Esophagus (tissue), 2 donors: ENCODE measurements around the gene KCTD5. TPM values are rescaled to one million over a fixed set of nuclear protein-coding genes. Genes with fewer than 3 reads are reported as not detected.
"Not testable (repeated sequence)": the region's sequence is repeated elsewhere in the genome, so short reads cannot be mapped to it uniquely, and the experiment has no call there.

Experiments used
- H3K27ac ChIP-seq, 2 donors: one replicate each; pipeline ENCODE4 v1.5.1; 2013; ENCODE audit warnings: low read depth in 2 of 2, mild to moderate bottlenecking in 2 of 2, inconsistent platforms in 1 of 2, low read length in 1 of 2, moderate library complexity in 1 of 2
- H3K27me3 ChIP-seq, 2 donors: one replicate each; pipeline ENCODE4 v1.6.1; 2013; ENCODE audit warnings: low read length in 2 of 2, control low read depth in 1 of 2, mild to moderate bottlenecking in 1 of 2; ENCODE audit not compliant: insufficient read depth in 2 of 2, control insufficient read depth in 1 of 2
- H3K36me3 ChIP-seq, 2 donors: one replicate each; pipeline ENCODE4 v1.6.1; 2013; ENCODE audit warnings: low read length in 1 of 2; ENCODE audit not compliant: control insufficient read depth in 2 of 2, insufficient read depth in 2 of 2
- H3K4me1 ChIP-seq, 2 donors: one replicate each; pipeline ENCODE4 v1.6.1; 2013; ENCODE audit warnings: low read length in 1 of 2; ENCODE audit not compliant: control insufficient read depth in 2 of 2, insufficient read depth in 2 of 2
- H3K4me3 ChIP-seq, 2 donors: one replicate each; pipeline ENCODE4 v1.5.1; 2013; ENCODE audit warnings: low read length in 2 of 2, mild to moderate bottlenecking in 2 of 2, low read depth in 1 of 2, moderate library complexity in 1 of 2
- H3K9me3 ChIP-seq, 2 donors: one replicate each; pipeline ENCODE4 v1.6.1; 2013; ENCODE audit warnings: mild to moderate bottlenecking in 2 of 2, low read depth in 1 of 2, low read length in 1 of 2, moderate library complexity in 1 of 2; ENCODE audit not compliant: control insufficient read depth in 2 of 2, insufficient read depth in 1 of 2
- WGBS, 2 donors: extraction: QIAGEN DNeasy Blood & Tissue Kit; methylation state at CpG; one replicate each; pipeline ENCODE4 v1.1.7; 2013; 5-methylcytosine and 5-hydroxymethylcytosine counted together
- polyA plus RNA-seq, 2 donors: library from polyadenylated mRNA; stranded (reverse); fragments of 200-250 nt; gene quantifications; one replicate each; pipeline ENCODE4 v1.2.3, GENCODE V29; 2013
- donor health status: healthy with polysubstance abuse.
- donor health status: Bipolar disorder and iron deficiency.

KCTD5 gene
- polyA plus RNA-seq, 2 donors, result 23.1 to 25.4 TPM

DNA sequence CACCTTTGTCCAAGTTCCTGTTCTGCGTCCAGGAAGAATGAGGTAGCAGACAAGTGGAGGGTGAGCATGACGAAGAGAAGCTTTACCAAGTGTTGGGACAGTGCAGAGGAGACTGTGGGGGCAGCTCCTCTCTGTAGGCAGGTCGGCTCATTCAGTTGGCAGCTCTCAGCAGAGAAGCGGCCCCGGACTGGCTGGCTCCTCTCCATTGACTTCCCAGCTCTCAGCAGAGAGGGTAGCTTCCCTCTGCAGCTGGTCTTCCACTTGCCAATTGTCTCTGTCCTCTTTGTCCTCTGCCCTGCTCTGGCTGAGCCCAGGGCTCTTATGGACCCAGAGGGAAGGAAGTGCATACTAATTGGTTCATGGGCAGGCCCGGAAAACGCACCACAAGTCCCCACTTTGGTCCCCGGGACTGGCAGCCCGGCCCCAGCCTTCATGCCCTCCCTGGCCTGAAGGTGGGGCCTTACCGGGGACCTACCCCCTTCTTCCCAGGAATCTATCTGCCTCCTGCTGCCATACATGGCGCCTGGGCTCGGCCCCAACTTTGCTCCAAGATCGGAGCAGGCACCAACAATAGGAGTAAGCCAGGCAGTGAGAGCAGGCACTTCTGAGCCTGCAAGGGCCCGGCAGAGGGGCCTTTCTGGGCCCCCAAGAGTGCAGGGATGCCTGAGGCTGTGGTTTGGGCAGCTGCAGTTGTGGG lies 10.1 kb downstream of the KCTD5 start:
- H3K27ac ChIP-seq, result no peak overlapping the region
- WGBS, 2 donors, result 71 to 78% methylated on average over 14 of the region's 14 CpGs
- H3K36me3 ChIP-seq, result peaks cover 0 to 33% of the 10 kb centered on the region in 2 donors
- no peak overlapping the region for H3K4me3 ChIP-seq
- H3K27me3 ChIP-seq, result no peaks in the 10 kb centered on the region
- no peaks in the 10 kb centered on the region for H3K9me3 ChIP-seq
- peaks cover 3 to 7% of the 10 kb centered on the region in 2 donors for H3K4me1 ChIP-seq

GRCh38 chr16:2692948-2693651 lies 10.8 kb downstream of the KCTD5 start:
- Histone ChIP-seq H3K36me3 (peaks cover 3 to 34% of the 10 kb centered on the region in 2 donors), H3K27me3 (no peaks in the 10 kb centered on the region), H3K4me1 (peaks cover 3 to 5% of the 10 kb centered on the region in 2 donors), H3K9me3 (no peaks in the 10 kb centered on the region), H3K4me3 (no peak overlapping the region), H3K27ac (no peak overlapping the region)
- WGBS, 2 donors, result 77 to 87% methylated on average over 24 of the region's 24 CpGs

DNA sequence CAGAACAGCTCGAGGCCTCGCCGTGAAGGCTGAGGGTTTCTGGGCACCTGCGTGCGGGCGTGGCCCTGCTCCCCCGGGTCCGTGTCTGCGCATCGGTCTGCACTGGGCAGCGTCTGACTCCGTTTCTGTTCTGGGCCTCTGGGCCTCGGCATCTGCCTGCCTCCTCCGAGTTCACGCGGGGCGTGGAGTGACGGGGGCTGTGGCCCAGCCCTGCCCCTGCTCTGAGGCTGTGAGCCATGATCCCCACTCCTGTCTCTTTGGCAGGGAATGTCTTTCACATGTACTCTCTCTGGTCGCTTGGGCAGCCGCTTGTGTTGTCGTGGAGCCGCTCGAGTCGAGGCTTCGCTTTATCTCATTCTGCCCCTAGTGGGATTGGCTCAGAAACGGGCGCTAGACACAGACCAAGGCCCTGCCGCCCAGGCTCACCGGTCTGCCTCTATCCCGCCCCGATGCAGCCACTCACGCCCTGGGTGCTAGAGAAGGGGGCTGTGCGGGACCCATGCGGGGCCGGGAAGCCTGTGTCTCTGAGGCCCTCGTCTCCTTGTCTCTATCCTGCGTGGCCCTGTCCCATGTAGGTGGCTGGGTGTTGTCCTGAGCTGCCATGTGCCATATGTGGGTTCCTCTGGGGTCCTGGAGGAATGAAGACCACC lies 14.4 kb downstream of the KCTD5 start:
- H3K36me3 ChIP-seq, result peaks cover 5 to 48% of the 10 kb centered on the region in 2 donors
- not testable (repeated sequence) for H3K27me3 ChIP-seq, H3K27ac ChIP-seq, H3K4me3 ChIP-seq, H3K9me3 ChIP-seq, H3K4me1 ChIP-seq
- WGBS, 2 donors, result 94% methylated on average over 28 to 34 of the region's 37 CpGs

DNA sequence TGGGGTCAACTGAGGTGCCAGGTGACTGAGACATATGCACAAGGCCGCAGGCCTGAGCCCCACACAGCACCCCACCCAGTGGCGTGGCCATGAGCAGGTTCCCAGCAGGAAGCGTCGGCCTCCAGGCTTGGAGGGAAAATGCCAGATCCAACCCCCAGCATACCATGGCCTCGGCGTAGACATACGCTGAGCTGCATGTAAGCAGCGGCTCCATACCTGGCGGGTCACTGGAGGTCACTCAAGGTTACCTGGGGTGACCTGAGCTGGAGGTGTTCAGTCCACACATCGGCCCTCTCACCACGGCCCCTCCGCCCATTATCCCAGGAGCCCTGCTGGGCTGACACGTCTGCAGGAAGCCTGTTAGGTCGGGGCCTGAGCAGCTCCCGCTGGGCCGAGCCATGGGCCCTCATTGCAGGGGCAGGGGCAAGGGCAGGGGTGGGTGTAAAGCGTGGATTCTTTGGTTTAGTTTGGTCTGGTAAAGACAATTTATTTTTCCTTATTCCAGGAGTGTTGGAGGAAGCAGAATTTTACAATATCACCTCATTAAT lies 15.2 kb downstream of the KCTD5 start:
- H3K27ac ChIP-seq, result no peak overlapping the region
- H3K4me1 ChIP-seq, result peaks cover 0 to 3% of the 10 kb centered on the region in 2 donors
- H3K27me3 ChIP-seq, result no peaks in the 10 kb centered on the region
- H3K36me3 ChIP-seq, result peaks cover 5 to 48% of the 10 kb centered on the region in 2 donors
- no peaks in the 10 kb centered on the region for H3K9me3 ChIP-seq
- WGBS, 2 donors, result 92 to 94% methylated on average over 17 of the region's 17 CpGs
- no peak overlapping the region for H3K4me3 ChIP-seq

DNA sequence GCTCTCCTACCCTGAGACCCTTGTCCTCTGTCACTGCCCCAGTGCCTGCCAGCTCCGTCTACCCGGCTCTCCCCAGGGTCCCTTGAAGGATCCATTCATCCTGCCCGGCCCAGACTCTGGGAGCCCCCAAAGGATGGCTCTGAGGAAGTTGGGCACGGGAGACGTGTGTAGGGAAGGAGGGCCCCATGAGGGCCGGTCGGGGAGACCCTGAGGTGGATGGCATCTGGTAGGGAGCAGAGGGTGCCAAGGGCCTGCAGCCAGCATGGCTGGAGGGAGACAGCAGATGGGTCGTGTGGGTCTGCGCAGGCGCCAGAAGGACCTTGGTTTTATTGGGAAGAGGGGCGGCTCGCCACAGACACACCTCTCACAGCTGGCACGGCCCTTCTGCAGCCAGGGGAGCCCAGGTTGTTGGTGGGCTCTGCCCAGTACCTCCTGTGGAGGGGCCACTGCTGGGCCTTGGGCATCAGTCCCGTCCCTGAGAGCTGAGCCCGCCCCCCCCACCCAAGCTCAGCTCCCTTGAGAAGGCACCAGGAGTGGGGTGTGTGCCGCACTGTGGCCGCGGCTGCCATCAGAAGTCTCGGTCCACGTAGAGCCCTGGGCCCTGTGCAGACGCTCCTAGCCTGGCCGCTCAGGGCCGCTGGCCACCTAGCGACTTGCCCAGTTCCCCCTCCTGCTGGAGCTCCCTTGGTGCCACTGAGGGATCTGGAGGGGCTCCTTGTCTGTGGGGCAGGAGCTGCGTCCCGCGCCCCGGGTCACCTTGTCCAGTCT lies 16.0 kb downstream of the KCTD5 start:
- H3K4me3 ChIP-seq, result no peak overlapping the region
- 93 to 94% methylated on average over 26 to 28 of the region's 28 CpGs for WGBS, 2 donors
- H3K9me3 ChIP-seq, result no peaks in the 10 kb centered on the region
- H3K4me1 ChIP-seq, result peaks cover 0 to 3% of the 10 kb centered on the region in 2 donors
- peaks cover 5 to 56% of the 10 kb centered on the region in 2 donors for H3K36me3 ChIP-seq
- no peak overlapping the region for H3K27ac ChIP-seq
- H3K27me3 ChIP-seq, result no peaks in the 10 kb centered on the region

- WGBS, 2 donors, result 88% methylated on average over 32 of the region's 32 CpGs
- Histone ChIP-seq H3K4me3 (no peak overlapping the region), H3K27me3 (no peaks in the 10 kb centered on the region), H3K9me3 (no peaks in the 10 kb centered on the region), H3K4me1 (no peaks in the 10 kb centered on the region), H3K36me3 (peaks cover 5 to 60% of the 10 kb centered on the region in 2 donors), H3K27ac (no peak overlapping the region)
Observed at GRCh38 chr16:2698965-2699750, 16.8 kb downstream of the KCTD5 start.

GRCh38 chr16:2699791-2700600 lies 17.7 kb downstream of the KCTD5 start:
- Histone ChIP-seq H3K9me3 (no peaks in the 10 kb centered on the region), H3K4me3 (no peak overlapping the region), H3K4me1 (no peaks in the 10 kb centered on the region), H3K36me3 (peaks cover 5 to 66% of the 10 kb centered on the region in 2 donors), H3K27ac (no peak overlapping the region), H3K27me3 (no peaks in the 10 kb centered on the region)
- 86 to 87% methylated on average over 28 of the region's 28 CpGs for WGBS, 2 donors

- H3K27ac ChIP-seq, result no peak overlapping the region
- H3K27me3 ChIP-seq, result no peaks in the 10 kb centered on the region
- 86 to 89% methylated on average over 13 of the region's 13 CpGs for WGBS, 2 donors
- H3K4me3 ChIP-seq, result no peak overlapping the region
- peaks cover 5 to 73% of the 10 kb centered on the region in 2 donors for H3K36me3 ChIP-seq
- no peaks in the 10 kb centered on the region for H3K9me3 ChIP-seq
- H3K4me1 ChIP-seq, result no peaks in the 10 kb centered on the region
Observed at GRCh38 chr16:2700786-2701185, 18.5 kb downstream of the KCTD5 start.
